HG03442 (cell line): Measurements from ENCODE around the gene NGRN.

Experiments used
- ATAC-seq: cut with Tn5 transposase; IDR thresholded peaks from one replicate; pipeline ENCODE4 v1.9.1; 2021; ENCODE audit warnings: mild to moderate bottlenecking, moderate library complexity; ENCODE audit not compliant: unreplicated experiment

The NGRN gene, protein sequence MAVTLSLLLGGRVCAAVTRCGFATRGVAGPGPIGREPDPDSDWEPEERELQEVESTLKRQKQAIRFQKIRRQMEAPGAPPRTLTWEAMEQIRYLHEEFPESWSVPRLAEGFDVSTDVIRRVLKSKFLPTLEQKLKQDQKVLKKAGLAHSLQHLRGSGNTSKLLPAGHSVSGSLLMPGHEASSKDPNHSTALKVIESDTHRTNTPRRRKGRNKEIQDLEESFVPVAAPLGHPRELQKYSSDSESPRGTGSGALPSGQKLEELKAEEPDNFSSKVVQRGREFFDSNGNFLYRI

DNA sequence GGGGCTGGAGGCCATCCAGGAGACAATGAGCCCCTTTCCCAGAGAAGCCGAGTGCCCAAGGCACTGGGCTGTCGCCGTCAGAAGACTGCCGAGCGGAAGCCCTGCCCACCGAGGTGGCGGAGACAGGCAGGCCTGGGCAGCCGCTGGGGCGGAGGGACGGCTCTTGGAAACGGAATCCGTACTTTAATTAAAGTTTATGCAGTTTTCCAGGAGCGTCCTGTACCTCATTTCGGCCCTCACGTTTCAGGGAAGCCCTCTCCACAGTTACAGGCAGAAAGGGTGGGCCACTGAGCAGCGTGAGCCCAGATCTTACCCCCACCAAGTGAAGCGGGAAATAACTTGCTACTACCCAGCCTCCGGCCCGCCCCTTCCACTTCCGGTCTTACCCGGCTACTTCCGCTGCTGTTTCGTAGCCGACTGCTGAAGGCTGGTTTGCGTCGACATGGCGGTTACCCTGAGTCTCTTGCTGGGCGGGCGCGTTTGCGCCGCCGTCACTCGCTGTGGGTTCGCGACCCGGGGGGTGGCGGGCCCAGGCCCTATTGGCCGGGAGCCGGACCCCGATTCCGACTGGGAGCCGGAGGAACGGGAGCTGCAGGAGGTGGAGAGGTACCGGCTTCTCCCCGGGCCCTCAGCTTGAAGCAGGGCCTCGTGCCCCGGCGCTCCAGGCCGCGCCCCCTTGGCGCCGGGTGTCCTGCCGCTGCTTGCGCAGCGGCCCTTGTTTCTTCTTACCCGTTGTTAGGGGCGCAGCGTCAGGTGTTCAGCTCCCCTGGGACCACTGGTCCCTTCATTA is at the start of gene NGRN:
Gene NGRN (plus strand): TSS at position 402 of the 790 bp plus-strand sequence. CDS start 41 bp downstream, at position 443.
- peak; percentile 90 for ATAC-seq

DNA sequence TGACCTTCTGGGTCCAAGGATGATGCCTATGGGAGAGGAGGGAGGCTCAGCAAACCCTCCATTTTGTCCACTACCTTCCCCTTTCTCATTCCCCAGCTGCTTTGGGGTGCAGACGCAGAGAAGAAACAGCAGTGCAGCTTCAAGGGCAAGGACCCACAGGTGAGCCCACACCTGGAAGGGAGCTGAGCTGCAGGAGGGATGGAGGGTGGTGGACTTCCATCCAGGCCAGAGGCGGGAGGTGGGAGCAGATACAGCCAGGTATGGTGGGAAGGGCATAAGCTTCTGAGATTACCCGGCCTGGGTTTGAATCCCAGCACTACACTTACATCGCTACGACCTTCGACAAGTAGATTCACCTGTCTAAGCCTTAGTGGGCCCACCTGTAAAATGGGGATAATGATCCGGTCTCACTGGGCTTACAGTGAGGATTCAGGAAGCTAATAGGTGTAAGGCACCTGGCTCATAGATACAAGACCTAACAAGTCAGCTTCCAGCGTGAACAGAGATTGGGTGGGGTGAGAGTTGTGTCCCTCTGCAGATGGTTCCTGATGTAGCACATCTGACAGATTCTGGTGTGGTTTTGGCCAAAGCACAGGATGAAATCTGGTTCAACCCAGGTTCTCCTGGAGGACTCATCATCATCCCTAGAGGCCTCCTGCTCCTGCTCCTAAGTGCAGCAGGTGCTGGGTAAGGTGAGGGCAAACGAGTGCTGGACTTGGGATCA is 47.6 kb upstream of the NGRN start:
- no peak for ATAC-seq

- ATAC-seq, result no peak
Observed at GRCh38 chr15:90219421-90220141, 45.9 kb upstream of the NGRN start.

DNA sequence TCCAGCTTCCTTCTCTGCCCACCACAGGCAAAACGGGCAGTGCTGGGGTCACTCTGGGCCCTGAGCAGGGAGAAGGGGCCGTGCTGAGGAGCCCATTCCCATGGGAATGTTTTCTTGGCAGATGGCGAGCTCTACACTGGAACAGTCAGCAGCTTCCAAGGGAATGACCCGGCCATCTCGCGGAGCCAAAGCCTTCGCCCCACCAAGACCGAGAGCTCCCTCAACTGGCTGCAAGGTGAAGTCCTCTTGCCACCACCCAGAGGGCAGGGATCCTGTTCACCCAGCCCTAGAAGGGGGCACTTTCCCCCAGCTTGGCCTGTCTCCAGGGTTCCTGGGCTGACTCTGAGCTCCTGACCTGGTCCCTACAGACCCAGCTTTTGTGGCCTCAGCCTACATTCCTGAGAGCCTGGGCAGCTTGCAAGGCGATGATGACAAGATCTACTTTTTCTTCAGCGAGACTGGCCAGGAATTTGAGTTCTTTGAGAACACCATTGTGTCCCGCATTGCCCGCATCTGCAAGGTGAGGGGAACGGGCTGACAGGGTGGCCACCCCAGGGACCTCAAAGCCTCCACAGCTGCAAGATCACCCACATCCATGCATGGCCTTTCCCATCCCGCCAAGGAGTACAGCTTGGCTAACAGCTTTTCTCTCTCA is 44.1 kb upstream of the NGRN start:
- ATAC-seq, result no peak

DNA sequence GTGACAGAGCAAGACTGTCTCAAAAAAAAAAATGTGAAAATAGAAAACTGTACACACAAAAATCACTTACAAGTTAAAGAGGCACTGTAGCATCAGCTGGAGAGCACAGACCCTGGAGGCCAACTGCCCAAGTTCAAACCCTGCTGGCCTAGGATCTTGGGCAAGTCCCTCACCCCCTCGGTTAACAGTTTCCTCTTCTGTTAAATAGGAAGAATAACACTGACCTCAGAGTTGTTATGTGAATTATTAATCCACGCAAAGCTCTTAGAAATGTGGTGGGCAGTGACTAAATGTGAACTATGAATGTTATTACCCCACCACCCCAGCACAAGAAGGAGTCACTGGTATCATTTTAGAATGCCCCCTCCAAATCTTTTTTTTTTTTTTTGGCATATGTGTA is 42.9 kb upstream of the NGRN start:
- ATAC-seq, result no peak

- no peak for ATAC-seq
Observed at GRCh38 chr15:90223441-90224165, 41.9 kb upstream of the NGRN start.

DNA sequence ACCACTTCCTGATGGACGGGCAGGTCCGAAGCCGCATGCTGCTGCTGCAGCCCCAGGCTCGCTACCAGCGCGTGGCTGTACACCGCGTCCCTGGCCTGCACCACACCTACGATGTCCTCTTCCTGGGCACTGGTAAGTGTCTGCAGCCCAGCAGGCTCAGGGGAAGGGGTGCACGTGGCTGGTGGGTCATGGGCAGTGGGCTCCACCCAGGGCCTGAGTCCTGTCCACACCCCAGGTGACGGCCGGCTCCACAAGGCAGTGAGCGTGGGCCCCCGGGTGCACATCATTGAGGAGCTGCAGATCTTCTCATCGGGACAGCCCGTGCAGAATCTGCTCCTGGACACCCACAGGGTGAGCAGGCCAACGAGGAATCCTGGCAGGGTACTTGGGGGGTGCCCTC is 40.4 kb upstream of the NGRN start:
- no peak for ATAC-seq

GRCh38 chr15:90225504-90226234 is 39.8 kb upstream of the NGRN start:
- no peak for ATAC-seq

- ATAC-seq, result no peak
Observed at GRCh38 chr15:90227336-90227735, 38.1 kb upstream of the NGRN start.

DNA sequence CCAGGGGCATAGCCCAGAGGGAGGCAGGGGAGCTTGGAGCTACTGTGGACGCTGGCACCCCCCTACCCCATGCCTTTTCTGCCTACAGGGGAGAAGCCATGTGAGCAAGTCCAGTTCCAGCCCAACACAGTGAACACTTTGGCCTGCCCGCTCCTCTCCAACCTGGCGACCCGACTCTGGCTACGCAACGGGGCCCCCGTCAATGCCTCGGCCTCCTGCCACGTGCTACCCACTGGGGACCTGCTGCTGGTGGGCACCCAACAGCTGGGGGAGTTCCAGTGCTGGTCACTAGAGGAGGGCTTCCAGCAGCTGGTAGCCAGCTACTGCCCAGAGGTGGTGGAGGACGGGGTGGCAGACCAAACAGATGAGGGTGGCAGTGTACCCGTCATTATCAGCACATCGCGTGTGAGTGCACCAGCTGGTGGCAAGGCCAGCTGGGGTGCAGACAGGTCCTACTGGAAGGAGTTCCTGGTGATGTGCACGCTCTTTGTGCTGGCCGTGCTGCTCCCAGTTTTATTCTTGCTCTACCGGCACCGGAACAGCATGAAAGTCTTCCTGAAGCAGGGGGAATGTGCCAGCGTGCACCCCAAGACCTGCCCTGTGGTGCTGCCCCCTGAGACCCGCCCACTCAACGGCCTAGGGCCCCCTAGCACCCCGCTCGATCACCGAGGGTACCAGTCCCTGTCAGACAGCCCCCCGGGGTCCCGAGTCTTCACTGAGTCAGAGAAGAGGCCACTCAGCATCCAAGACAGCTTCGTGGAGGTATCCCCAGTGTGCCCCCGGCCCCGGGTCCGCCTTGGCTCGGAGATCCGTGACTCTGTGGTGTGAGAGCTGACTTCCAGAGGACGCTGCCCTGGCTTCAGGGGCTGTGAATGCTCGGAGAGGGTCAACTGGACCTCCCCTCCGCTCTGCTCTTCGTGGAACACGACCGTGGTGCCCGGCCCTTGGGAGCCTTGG is 37.4 kb upstream of the NGRN start:
- ATAC-seq, result no peak

DNA sequence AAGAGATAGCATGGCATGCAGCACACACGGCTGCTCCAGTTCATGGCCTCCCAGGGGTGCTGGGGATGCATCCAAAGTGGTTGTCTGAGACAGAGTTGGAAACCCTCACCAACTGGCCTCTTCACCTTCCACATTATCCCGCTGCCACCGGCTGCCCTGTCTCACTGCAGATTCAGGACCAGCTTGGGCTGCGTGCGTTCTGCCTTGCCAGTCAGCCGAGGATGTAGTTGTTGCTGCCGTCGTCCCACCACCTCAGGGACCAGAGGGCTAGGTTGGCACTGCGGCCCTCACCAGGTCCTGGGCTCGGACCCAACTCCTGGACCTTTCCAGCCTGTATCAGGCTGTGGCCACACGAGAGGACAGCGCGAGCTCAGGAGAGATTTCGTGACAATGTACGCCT is 36.5 kb upstream of the NGRN start:
- ATAC-seq, result no peak

DNA sequence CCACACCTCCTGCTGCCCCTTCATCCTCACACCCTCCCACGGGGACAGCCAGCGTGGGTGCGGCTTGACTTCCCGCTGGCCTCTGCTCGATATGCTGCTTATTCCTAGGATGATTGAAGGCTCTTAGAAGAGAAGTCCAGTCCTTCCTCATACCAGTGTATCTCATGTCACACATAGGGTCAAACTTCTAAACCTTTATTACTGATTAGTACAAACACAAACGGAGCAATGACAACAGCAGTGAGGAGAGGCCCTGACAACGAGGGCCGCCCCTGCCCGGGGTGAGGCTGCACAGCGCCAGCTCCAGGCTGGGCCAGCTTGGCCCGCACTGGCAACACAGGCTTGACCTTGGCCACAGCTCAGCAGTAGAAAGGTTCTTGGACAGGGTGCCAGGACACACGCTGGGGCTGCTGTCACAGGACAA is 35.4 kb upstream of the NGRN start:
- ATAC-seq, result no peak

- no peak for ATAC-seq
Observed at GRCh38 chr15:90230610-90231009, 34.9 kb upstream of the NGRN start.

DNA sequence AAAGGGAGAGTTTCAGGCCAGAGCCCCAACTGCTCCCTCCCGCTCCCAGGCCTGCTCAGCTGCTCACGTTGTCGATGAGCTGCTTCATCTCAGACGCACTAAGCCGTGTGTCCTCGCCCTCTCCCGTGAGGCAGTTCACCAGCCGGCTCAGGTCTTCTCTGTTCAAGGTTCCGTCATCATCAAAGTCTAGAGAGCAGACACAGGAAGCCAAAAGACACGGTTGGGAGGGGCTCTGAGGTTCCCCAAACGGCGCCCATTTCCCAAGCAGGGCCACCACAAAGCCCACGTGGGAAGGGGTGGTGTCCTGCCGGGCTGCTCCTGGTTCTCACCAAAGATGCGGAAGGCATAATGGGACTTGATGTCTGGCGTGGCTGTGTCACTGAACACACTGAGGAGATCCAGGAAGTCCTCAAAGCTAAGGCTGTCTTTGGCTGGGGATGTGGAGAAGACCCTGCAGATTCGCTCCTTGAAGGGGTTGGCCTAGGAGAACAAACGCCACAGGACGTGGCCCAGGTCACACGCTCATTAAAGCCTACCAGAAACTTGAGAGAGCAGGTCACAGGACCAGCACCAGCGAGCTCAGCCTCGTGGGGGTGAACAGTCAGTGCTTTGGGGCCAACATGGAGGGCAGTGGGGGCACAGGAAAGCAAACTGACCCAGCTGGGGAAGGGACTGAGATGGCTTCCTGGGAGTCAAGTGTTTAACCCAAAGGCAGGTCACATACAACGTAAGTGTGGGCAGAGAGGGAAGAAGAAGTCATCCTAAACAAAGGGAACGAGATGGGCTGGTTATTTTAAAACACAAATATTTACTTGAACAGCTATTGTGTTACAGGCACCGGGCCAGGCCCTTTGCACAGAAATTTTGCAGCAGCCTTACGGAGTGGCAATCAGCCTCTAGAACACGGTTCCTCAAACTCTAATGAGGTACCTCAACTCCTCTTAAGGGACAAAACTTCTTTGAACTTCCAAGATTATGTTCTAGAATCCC is 34.1 kb upstream of the NGRN start:
- no peak for ATAC-seq

DNA sequence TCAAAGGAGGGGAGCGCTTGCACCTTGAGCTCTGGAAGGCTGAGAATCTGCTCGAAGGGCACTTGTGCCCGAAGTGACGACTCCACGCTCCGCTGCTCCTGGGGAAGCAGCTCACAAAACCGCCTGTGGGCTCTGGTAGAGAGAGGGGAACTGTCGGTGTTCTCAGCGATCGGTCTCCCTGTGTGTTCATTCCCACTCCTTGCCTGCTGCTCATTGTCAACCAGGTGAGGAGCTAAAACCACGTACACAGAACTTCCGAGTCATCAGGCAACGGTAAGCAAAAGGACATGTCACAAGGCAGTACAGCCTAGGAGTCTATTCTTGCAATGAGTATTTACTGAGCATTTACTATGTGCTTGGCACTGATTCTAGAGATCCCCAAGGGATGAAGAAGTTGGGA is 33.3 kb upstream of the NGRN start:
- no peak for ATAC-seq

GRCh38 chr15:90232941-90233386 is 32.5 kb upstream of the NGRN start:
- no peak for ATAC-seq
